SU-DHL-6 (cell line): ENCODE data around the gene SPOCK1.

Experiments used
- H2AFZ ChIP-seq: fragments of 200-600 bp; sonication (generic); 2 replicates; pipeline ENCODE4 v1.6.1; 2014; ENCODE audit warnings: low read depth, mild to moderate bottlenecking, moderate library complexity, mixed read lengths, antibody characterized with exemption, low read length; ENCODE audit not compliant: severe bottlenecking
- H3F3A ChIP-seq: fragments of 200-600 bp; shearing (Covaris generic); 2 replicates; pipeline ENCODE4 v1.6.0; 2016; ENCODE audit warnings: antibody characterized with exemption, mild to moderate bottlenecking; ENCODE audit not compliant: insufficient read depth
- H3K27ac ChIP-seq: fragments of 200-600 bp; sonication (generic); 2 replicates; pipeline ENCODE4 v1.5.1; 2016; ENCODE audit warnings: low read depth, mild to moderate bottlenecking, low read length, moderate library complexity, mixed read lengths
- H3K27me3 ChIP-seq: fragments of 200-600 bp; sonication (generic), shearing (Covaris generic); 2 replicates; pipeline ENCODE4 v1.6.0; 2014; ENCODE audit warnings: mild to moderate bottlenecking, low read length
- H3K36me3 ChIP-seq: fragments of 200-600 bp; sonication (generic); 2 replicates; pipeline ENCODE4 v1.6.1; 2014; ENCODE audit warnings: mild to moderate bottlenecking, low read length, mixed read lengths
- H3K4me2 ChIP-seq: fragments of 300-600, 200-600 bp; shearing (Covaris generic), sonication (generic); 2 replicates; pipeline ENCODE4 v1.6.0; 2014; ENCODE audit warnings: low read length, low read depth, mild to moderate bottlenecking; ENCODE audit not compliant: poor library complexity, severe bottlenecking
- H3K4me3 ChIP-seq: fragments of 200-600 bp; sonication (generic); 2 replicates; pipeline ENCODE4 v1.5.1; 2014; ENCODE audit warnings: antibody characterized with exemption, low read length, mild to moderate bottlenecking, mixed read lengths; ENCODE audit not compliant: insufficient read depth, poor library complexity, severe bottlenecking
- H3K79me2 ChIP-seq: fragments of 200-600 bp; sonication (generic); 2 replicates; pipeline ENCODE4 v1.6.1; 2014; ENCODE audit warnings: mild to moderate bottlenecking, low read length, moderate library complexity; ENCODE audit not compliant: insufficient read depth
- H3K9ac ChIP-seq: fragments of 200-600 bp; sonication (generic); 2 replicates; pipeline ENCODE4 v1.7.0; 2014; ENCODE audit warnings: mild to moderate bottlenecking, low read length
- H3K9me2 ChIP-seq: fragments of 200-600 bp; sonication (generic); replicated peaks from 2 replicates; pipeline ENCODE4 v1.6.1; 2014; ENCODE audit warnings: low read length; ENCODE audit not compliant: insufficient read depth
- H3K9me3 ChIP-seq: fragments of 200-600 bp; sonication (generic); 2 replicates; pipeline ENCODE4 v1.6.1; 2014; ENCODE audit warnings: low read length, mixed read lengths; ENCODE audit not compliant: insufficient read depth
- H4K20me1 ChIP-seq: fragments of 200-600 bp; sonication (generic); 2 replicates; pipeline ENCODE4 v1.6.1; 2014; ENCODE audit warnings: low read depth, mild to moderate bottlenecking, antibody characterized with exemption, low read length, moderate library complexity, mixed read lengths
- EZH2phosphoT487 ChIP-seq: fragments of 200-600 bp; sonication (generic), shearing (Covaris generic); conservative IDR thresholded peaks from 2 replicates; pipeline ENCODE4 v1.6.1; 2018; ENCODE audit warnings: mild to moderate bottlenecking, antibody characterized with exemption, low read length, moderate library complexity, mixed read lengths
- TF ChIP-seq, protein P1 (sequence below): fragments of 200-600 bp; sonication (generic); IDR thresholded peaks from one replicate; pipeline ENCODE4 v1.5.1; 2017; ENCODE audit warnings: antibody characterized with exemption, mild to moderate bottlenecking, low read length, moderate library complexity; ENCODE audit not compliant: insufficient read depth, poor library complexity, severe bottlenecking

SPOCK1 gene

DNA sequence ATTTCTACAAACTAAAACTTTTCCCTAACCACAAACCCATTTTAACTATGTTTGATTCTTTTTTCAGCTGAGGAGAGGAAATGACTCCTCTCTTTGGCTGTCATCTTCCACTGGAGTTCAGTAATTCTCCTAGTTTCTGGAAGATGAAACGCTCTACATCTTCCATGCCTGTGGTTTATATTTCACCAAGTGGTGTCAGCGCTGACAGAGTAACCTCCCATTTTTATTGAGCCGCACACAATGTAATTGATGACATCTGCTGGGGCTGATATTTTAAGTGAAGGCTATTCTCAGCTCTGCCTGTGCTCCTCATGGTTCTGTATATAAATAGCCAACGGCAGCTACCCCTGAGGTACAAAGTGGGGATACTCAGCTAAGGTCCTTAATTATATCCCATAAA lies 234.6 kb downstream of the SPOCK1 start:
- Histone ChIP-seq H3K9me3 (no peaks in the 10 kb centered on the region), H3K27ac (no peak overlapping the region), H3K27me3 (no peaks in the 10 kb centered on the region), H3K9me2 (no peaks in the 10 kb centered on the region), H3K9ac (no peak overlapping the region), H3K4me2 (no peak overlapping the region), H3K36me3 (no peaks in the 10 kb centered on the region), H3K79me2 (no peaks in the 10 kb centered on the region), H4K20me1 (no peaks in the 10 kb centered on the region), H3K4me3 (no peak overlapping the region), H3F3A (no peaks in the 10 kb centered on the region), H2AFZ (no peak overlapping the region)
- no peak for TF ChIP-seq EZH2phosphoT487
- TF ChIP-seq, protein P1, sequence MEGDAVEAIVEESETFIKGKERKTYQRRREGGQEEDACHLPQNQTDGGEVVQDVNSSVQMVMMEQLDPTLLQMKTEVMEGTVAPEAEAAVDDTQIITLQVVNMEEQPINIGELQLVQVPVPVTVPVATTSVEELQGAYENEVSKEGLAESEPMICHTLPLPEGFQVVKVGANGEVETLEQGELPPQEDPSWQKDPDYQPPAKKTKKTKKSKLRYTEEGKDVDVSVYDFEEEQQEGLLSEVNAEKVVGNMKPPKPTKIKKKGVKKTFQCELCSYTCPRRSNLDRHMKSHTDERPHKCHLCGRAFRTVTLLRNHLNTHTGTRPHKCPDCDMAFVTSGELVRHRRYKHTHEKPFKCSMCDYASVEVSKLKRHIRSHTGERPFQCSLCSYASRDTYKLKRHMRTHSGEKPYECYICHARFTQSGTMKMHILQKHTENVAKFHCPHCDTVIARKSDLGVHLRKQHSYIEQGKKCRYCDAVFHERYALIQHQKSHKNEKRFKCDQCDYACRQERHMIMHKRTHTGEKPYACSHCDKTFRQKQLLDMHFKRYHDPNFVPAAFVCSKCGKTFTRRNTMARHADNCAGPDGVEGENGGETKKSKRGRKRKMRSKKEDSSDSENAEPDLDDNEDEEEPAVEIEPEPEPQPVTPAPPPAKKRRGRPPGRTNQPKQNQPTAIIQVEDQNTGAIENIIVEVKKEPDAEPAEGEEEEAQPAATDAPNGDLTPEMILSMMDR: no peak

DNA sequence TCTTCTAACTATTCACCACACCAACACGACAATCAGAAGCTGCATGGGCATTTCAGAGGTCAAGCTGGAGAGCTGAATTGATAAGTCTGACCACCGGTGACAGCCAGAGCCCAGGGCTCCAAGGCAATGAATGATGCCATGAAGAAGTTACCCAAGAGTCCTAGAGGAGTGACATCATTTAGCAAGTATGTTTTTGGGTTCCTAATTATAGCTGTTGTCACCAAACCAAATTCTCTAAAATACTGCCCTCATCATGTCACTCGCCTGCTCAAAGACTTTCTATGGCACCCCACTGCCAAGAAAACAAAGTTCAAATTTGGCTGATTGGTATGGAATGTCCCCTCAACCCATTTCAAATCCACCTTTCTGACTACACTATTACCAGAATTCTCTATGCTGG lies 235.1 kb downstream of the SPOCK1 start:
- no peak overlapping the region for H3K9ac ChIP-seq
- no peaks in the 10 kb centered on the region for H3K79me2 ChIP-seq
- no peak overlapping the region for H3K27ac ChIP-seq
- H3F3A ChIP-seq: no peaks in the 10 kb centered on the region
- H3K4me2 ChIP-seq: no peak overlapping the region
- no peaks in the 10 kb centered on the region for H3K36me3 ChIP-seq
- H3K9me3 ChIP-seq: no peaks in the 10 kb centered on the region
- H3K9me2 ChIP-seq: no peaks in the 10 kb centered on the region
- no peak overlapping the region for H3K4me3 ChIP-seq
- H4K20me1 ChIP-seq: no peaks in the 10 kb centered on the region
- no peak overlapping the region for H2AFZ ChIP-seq
- no peaks in the 10 kb centered on the region for H3K27me3 ChIP-seq
- TF ChIP-seq EZH2phosphoT487: no peak
- TF ChIP-seq, protein P1: no peak

DNA sequence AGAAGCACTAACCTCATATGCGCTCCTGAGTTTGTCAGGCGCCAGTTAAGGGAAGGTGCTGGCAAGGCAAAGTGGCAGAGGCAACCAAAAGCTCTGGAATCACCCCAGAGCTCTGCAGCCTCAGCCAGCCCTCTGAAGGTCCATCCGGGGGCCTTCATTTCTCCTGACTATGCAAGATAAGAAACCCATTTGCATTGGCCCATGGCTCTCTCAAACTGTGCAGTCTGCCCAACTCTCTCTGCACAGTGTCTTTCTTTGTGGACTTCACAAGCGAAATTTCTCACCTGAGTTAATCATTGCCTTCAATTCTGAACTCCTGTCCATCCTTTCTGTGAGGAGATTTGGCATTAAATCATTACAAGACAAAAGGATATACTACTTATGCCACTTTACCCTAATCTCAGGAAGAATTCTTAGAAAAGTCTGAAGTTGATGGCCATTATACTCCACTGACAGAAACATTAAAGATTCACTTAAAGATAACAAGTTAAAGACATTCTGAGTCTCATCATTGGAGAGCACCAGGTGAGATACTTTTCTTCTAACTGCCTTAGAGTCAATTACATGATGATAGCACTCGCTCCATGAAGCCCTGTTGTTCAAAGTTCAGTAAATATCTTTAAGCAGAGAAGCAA lies 235.6 kb downstream of the SPOCK1 start:
- Histone ChIP-seq H3F3A (no peaks in the 10 kb centered on the region), H2AFZ (no peak overlapping the region), H3K79me2 (no peaks in the 10 kb centered on the region), H3K27me3 (no peaks in the 10 kb centered on the region), H3K27ac (no peak overlapping the region), H3K36me3 (no peaks in the 10 kb centered on the region), H3K4me3 (no peak overlapping the region), H3K9ac (no peak overlapping the region), H3K9me3 (no peaks in the 10 kb centered on the region), H4K20me1 (no peaks in the 10 kb centered on the region), H3K9me2 (no peaks in the 10 kb centered on the region), H3K4me2 (no peak overlapping the region)
- TF ChIP-seq, protein P1: no peak
- no peak for TF ChIP-seq EZH2phosphoT487
